ENCODE measurements around the gene ELF1.

ELF1 gene

GRCh38 chr13:40995997-40996396, 23.1 kb downstream of the ELF1 start:
- no peak overlapping the region for H3K27ac ChIP-seq (ENCODE audit: low read depth, low read length)
- no peaks in the 10 kb centered on the region for H3K36me3 ChIP-seq (ENCODE audit: control insufficient read depth, insufficient read depth, low read length)
- H3K9ac ChIP-seq (ENCODE audit: low read length): no peak overlapping the region
- no peak overlapping the region for H3K4me3 ChIP-seq (ENCODE audit: low read length)
- no peaks in the 10 kb centered on the region for H3K27me3 ChIP-seq (ENCODE audit: control insufficient read depth, insufficient read depth, low read length)
- H3K4me1 ChIP-seq (ENCODE audit: control insufficient read depth, insufficient read depth, low read length): no peaks in the 10 kb centered on the region

GRCh38 chr13:40994581-40995230, 24.4 kb downstream of the ELF1 start:
- Histone ChIP-seq H3K36me3 (ENCODE audit: control insufficient read depth, insufficient read depth, low read length) (no peaks in the 10 kb centered on the region), H3K4me3 (ENCODE audit: low read length) (no peak overlapping the region), H3K9ac (ENCODE audit: low read length) (no peak overlapping the region), H3K4me1 (ENCODE audit: control insufficient read depth, insufficient read depth, low read length) (no peaks in the 10 kb centered on the region), H3K27ac (ENCODE audit: low read depth, low read length) (no peak overlapping the region), H3K27me3 (ENCODE audit: control insufficient read depth, insufficient read depth, low read length) (no peaks in the 10 kb centered on the region)

- Histone ChIP-seq H3K4me3 (ENCODE audit: low read length) (no peak overlapping the region), H3K9ac (ENCODE audit: low read length) (no peak overlapping the region), H3K36me3 (ENCODE audit: control insufficient read depth, insufficient read depth, low read length) (no peaks in the 10 kb centered on the region), H3K27me3 (ENCODE audit: control insufficient read depth, insufficient read depth, low read length) (no peaks in the 10 kb centered on the region), H3K27ac (ENCODE audit: low read depth, low read length) (no peak overlapping the region), H3K4me1 (ENCODE audit: control insufficient read depth, insufficient read depth, low read length) (no peaks in the 10 kb centered on the region)
Measured at GRCh38 chr13:40993987-40994386, 25.1 kb downstream of the ELF1 start.

GRCh38 chr13:40992678-40993518, 26.2 kb downstream of the ELF1 start:
- Histone ChIP-seq H3K27me3 (ENCODE audit: control insufficient read depth, insufficient read depth, low read length) (no peaks in the 10 kb centered on the region), H3K4me3 (ENCODE audit: low read length) (no peak overlapping the region), H3K9ac (ENCODE audit: low read length) (no peak overlapping the region), H3K27ac (ENCODE audit: low read depth, low read length) (no peak overlapping the region), H3K4me1 (ENCODE audit: control insufficient read depth, insufficient read depth, low read length) (no peaks in the 10 kb centered on the region), H3K36me3 (ENCODE audit: control insufficient read depth, insufficient read depth, low read length) (no peaks in the 10 kb centered on the region)

- no peak overlapping the region for H3K27ac ChIP-seq (ENCODE audit: low read depth, low read length)
- no peak overlapping the region for H3K4me3 ChIP-seq (ENCODE audit: low read length)
- peaks cover 15% of the 10 kb centered on the region for H3K4me1 ChIP-seq (ENCODE audit: control insufficient read depth, insufficient read depth, low read length)
Measured at GRCh38 chr13:40987606-40988280, 31.4 kb downstream of the ELF1 start.

GRCh38 chr13:40986101-40986856, 32.8 kb downstream of the ELF1 start:
- Histone ChIP-seq H3K9ac (ENCODE audit: low read length) (no peak overlapping the region), H3K4me3 (ENCODE audit: low read length) (peak overlapping the region; percentile 14), H3K27ac (ENCODE audit: low read depth, low read length) (no peak overlapping the region), H3K27me3 (ENCODE audit: control insufficient read depth, insufficient read depth, low read length) (no peaks in the 10 kb centered on the region), H3K36me3 (ENCODE audit: control insufficient read depth, insufficient read depth, low read length) (no peaks in the 10 kb centered on the region), H3K4me1 (ENCODE audit: control insufficient read depth, insufficient read depth, low read length) (peaks cover 15% of the 10 kb centered on the region)

More at GRCh38 chr13:40987606-40988280, 31.4 kb downstream of the ELF1 start:
- no peaks in the 10 kb centered on the region for H3K36me3 ChIP-seq (ENCODE audit: control insufficient read depth, insufficient read depth, low read length)
- no peak overlapping the region for H3K9ac ChIP-seq (ENCODE audit: low read length)
- H3K27me3 ChIP-seq (ENCODE audit: control insufficient read depth, insufficient read depth, low read length): no peaks in the 10 kb centered on the region

GRCh38 chr13:40985381-40986100, 33.6 kb downstream of the ELF1 start:
- H3K4me1 ChIP-seq (ENCODE audit: control insufficient read depth, insufficient read depth, low read length): peaks cover 15% of the 10 kb centered on the region

GRCh38 chr13:40984668-40985366, 34.3 kb downstream of the ELF1 start:
- Histone ChIP-seq H3K36me3 (ENCODE audit: control insufficient read depth, insufficient read depth, low read length) (no peaks in the 10 kb centered on the region), H3K4me3 (ENCODE audit: low read length) (peak overlapping the region; percentile 22), H3K27ac (ENCODE audit: low read depth, low read length) (peak overlapping the region; percentile 12), H3K27me3 (ENCODE audit: control insufficient read depth, insufficient read depth, low read length) (no peaks in the 10 kb centered on the region), H3K4me1 (ENCODE audit: control insufficient read depth, insufficient read depth, low read length) (peaks cover 15% of the 10 kb centered on the region), H3K9ac (ENCODE audit: low read length) (no peak overlapping the region)

More at GRCh38 chr13:40985381-40986100, 33.6 kb downstream of the ELF1 start:
- no peaks in the 10 kb centered on the region for H3K36me3 ChIP-seq (ENCODE audit: control insufficient read depth, insufficient read depth, low read length)
- H3K27ac ChIP-seq (ENCODE audit: low read depth, low read length): no peak overlapping the region
- no peaks in the 10 kb centered on the region for H3K27me3 ChIP-seq (ENCODE audit: control insufficient read depth, insufficient read depth, low read length)
- no peak overlapping the region for H3K4me3 ChIP-seq (ENCODE audit: low read length)
- H3K9ac ChIP-seq (ENCODE audit: low read length): no peak overlapping the region

GRCh38 chr13:40983725-40984667, 35.1 kb downstream of the ELF1 start:
- Histone ChIP-seq H3K4me3 (ENCODE audit: low read length) (peak overlapping the region; percentile 22), H3K9ac (ENCODE audit: low read length) (no peak overlapping the region), H3K4me1 (ENCODE audit: control insufficient read depth, insufficient read depth, low read length) (peaks cover 15% of the 10 kb centered on the region), H3K36me3 (ENCODE audit: control insufficient read depth, insufficient read depth, low read length) (no peaks in the 10 kb centered on the region), H3K27ac (ENCODE audit: low read depth, low read length) (peak overlapping the region; percentile 27), H3K27me3 (ENCODE audit: control insufficient read depth, insufficient read depth, low read length) (no peaks in the 10 kb centered on the region)

- H3K27me3 ChIP-seq (ENCODE audit: control insufficient read depth, insufficient read depth, low read length): no peaks in the 10 kb centered on the region
- H3K9ac ChIP-seq (ENCODE audit: low read length): no peak overlapping the region
- peaks cover 15% of the 10 kb centered on the region for H3K4me1 ChIP-seq (ENCODE audit: control insufficient read depth, insufficient read depth, low read length)
- H3K36me3 ChIP-seq (ENCODE audit: control insufficient read depth, insufficient read depth, low read length): no peaks in the 10 kb centered on the region
- H3K4me3 ChIP-seq (ENCODE audit: low read length): no peak overlapping the region
- H3K27ac ChIP-seq (ENCODE audit: low read depth, low read length): peak overlapping the region; percentile 56
Measured at GRCh38 chr13:40983259-40983658, 35.9 kb downstream of the ELF1 start.

Measured in rectal smooth muscle tissue (tissue), 1 donor.